GM12801 (cell line): ENCODE data around the gene NDUFA11.

ENCODE experiments used
- CTCF ChIP-seq: IDR thresholded peaks from one replicate; pipeline ENCODE4 v1.5.1; 2011; ENCODE audit warnings: control low read depth; ENCODE audit not compliant: insufficient read length; ENCODE audit errors: extremely low read depth

NDUFA11 gene

GRCh38 chr19:5922161-5922545, 18.6 kb upstream of the NDUFA11 start:
- no peak for TF ChIP-seq CTCF

- TF ChIP-seq CTCF = no peak
These were observed 18.0 kb upstream of the NDUFA11 start for GRCh38 chr19:5921516-5922160.

- TF ChIP-seq CTCF = no peak
These were observed 15.0 kb upstream of the NDUFA11 start for GRCh38 chr19:5918463-5919079.

- no peak for TF ChIP-seq CTCF
These were observed 14.0 kb upstream of the NDUFA11 start for GRCh38 chr19:5917431-5918107.

GRCh38 chr19:5916181-5916708, 12.7 kb upstream of the NDUFA11 start:
- TF ChIP-seq CTCF = no peak

- TF ChIP-seq CTCF = no peak
These were observed 12.2 kb upstream of the NDUFA11 start for GRCh38 chr19:5915782-5916165.

- TF ChIP-seq CTCF = no peak
These were observed 11.6 kb upstream of the NDUFA11 start for GRCh38 chr19:5914946-5915781.
